Measurements from ENCODE around the gene SAMD1.

DNA sequence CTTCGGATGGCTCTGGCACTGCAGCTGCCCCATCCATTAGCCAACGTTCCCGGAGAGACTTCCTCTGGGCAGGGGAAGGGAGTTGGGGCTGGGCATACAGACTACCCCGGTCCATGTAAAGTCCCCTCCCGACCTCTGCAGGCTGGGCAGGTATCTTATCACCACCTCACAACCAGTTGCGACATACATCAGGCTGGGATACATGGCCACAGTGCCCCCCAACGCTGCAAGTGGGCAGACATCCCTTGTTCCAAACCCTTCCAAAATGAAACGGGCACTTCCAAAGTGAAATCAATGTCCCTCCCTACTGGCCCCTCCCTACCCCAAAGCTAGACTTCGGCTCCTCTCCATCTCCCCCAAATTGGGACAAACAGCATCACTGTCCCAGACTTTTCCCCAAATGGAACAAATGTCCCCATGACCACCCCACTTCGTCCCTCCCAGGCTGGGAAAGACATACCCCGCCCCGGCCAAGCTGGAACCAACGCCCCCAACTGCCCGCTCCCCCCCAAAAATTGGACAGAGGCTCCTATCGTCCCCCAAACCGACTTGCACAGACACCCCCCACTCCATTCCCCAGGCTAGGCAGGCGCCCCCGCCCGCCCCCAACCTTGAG lies 33.7 kb downstream of the SAMD1 start:
- TF ChIP-seq CTCF (IDR thresholded peaks at IDR 0.05) (no peak), POLR2AphosphoS5 (IDR thresholded peaks at IDR 0.05) (no peak), POLR2A (IDR thresholded peaks at IDR 0.05) (no peak)

Data from sigmoid colon (tissue), 4 donors.